GM03348 (cell line): ENCODE results near the gene RNPEP.
"Not testable (repeated sequence)": the region's sequence is repeated elsewhere in the genome, so short reads cannot be mapped to it uniquely, and the experiment has no call there.

Experiments used
- DNase-seq: peaks from one replicate; pipeline ENCODE4 v3.0.0; 2012; ENCODE audit warnings: low spot score

Gene RNPEP

DNA sequence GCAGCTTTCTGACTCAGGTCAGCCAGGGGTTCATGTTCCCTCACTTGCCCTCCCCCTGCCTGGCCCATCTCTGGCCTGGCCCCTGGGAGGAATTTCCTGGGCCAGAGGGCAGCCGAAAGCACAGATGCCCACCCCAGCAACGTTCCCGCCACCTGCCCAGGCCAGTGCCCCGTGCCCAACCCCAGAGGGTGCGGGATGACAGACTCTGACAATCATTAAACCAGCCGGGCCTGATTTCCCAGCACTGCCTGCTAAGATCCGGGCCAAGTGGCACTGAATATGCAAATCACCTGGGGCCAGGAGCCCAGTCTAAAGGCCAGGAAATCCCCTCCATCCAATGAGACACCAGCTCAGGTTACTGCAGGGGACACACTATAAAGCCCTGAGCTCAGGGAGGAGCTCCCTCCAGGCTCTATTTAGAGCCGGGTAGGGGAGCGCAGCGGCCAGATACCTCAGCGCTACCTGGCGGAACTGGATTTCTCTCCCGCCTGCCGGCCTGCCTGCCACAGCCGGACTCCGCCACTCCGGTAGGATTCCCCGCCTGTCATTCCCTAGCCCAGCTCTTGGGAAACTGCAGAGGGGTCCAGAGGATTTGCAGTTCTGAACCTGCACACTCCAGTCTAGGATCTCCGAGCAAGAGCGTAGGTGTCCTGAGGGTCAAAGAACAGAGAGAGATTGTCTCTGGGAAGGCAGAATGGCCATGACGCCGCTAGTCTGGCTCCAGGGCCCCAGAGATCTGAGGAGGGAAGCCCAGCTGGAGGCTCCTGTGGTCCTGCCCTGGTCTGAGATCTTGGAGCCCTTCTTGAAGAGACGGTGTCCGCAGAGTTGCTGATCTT, 27.9 kb downstream of the RNPEP start, which contains the start of gene ELF3:
Gene ELF3 (plus strand): TSS at position 408 of the 836 bp plus-strand sequence. CDS start 550 bp downstream, outside the sequence.
- DNase-seq = no peak

DNA sequence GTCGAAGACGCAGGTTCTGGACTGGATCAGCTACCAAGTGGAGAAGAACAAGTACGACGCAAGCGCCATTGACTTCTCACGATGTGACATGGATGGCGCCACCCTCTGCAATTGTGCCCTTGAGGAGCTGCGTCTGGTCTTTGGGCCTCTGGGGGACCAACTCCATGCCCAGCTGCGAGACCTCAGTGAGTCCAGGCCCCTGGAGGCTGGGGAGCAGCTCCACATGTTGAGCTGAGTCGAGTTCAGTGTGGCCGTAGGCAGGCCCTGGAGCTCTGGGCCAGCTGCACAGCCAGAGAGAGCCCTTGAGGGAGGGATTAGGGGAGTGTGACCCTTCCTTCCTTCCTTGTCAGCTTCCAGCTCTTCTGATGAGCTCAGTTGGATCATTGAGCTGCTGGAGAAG, 29.5 kb downstream of the RNPEP start:
- no peak for DNase-seq

DNA sequence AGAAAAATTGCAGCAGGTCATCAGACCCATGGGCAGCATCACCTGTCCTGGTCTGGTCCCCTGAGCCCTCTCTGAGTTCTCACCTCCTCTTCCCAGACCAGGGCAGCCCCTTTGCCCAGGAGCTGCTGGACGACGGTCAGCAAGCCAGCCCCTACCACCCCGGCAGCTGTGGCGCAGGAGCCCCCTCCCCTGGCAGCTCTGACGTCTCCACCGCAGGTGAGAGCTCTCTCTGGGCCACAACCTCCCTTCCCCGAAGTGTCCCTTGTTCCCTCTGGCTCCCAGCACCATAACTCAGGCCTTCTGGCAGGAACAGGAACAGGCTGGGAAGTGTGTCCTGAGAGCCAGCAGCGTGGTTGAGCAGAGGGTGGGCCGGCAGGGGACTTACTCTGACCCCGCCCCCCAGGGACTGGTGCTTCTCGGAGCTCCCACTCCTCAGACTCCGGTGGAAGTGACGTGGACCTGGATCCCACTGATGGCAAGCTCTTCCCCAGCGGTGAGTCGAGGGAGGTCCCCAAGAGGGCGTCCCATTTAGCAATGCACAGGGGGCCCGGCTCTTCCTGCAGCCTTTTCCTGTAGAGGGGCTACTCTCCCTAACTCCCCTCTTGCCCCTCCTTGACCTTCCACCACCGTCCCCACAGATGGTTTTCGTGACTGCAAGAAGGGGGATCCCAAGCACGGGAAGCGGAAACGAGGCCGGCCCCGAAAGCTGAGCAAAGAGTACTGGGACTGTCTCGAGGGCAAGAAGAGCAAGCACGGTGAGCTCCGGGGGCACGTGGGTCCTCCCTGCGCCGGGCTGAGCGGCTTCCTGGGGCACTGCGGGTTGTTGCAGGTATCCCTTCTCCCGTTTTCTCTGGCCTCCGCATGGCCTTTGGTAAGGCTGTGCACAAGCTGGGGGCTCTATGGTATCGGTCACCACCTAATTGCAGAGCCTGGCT, 30.4 kb downstream of the RNPEP start:
- DNase-seq = no peak

DNA sequence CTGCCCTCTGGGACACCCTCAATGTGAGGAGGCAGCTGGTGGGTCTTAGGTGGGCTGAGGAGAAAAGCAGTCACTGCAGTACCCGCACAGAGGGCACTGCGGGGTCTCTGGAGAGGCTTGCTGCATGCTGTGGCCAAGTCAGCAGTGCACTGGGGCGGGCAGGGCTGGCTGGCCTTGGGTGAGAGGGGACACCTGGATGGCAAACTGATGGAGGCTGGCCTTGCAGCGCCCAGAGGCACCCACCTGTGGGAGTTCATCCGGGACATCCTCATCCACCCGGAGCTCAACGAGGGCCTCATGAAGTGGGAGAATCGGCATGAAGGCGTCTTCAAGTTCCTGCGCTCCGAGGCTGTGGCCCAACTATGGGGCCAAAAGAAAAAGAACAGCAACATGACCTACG, 31.2 kb downstream of the RNPEP start:
- no peak for DNase-seq

DNA sequence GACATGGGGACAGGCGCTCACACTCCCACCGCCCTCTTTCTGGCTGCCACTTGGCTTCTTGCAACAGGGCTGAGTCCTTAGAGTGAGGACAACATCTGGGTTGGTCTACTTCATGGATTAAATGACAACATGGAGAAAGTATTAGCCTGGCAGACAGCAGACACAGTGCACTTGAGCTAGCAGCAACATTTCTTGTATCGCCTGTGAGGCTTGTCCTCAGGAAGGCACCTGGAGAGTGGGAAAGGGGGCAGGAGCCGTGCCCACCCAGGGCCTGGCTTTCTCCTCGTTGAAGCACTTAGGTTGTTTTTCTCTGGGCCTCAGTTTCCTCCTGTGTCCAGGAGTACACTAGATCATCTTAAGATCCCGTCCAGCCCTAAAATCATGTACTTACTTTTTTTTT, 31.6 kb downstream of the RNPEP start:
- DNase-seq = no peak

DNA sequence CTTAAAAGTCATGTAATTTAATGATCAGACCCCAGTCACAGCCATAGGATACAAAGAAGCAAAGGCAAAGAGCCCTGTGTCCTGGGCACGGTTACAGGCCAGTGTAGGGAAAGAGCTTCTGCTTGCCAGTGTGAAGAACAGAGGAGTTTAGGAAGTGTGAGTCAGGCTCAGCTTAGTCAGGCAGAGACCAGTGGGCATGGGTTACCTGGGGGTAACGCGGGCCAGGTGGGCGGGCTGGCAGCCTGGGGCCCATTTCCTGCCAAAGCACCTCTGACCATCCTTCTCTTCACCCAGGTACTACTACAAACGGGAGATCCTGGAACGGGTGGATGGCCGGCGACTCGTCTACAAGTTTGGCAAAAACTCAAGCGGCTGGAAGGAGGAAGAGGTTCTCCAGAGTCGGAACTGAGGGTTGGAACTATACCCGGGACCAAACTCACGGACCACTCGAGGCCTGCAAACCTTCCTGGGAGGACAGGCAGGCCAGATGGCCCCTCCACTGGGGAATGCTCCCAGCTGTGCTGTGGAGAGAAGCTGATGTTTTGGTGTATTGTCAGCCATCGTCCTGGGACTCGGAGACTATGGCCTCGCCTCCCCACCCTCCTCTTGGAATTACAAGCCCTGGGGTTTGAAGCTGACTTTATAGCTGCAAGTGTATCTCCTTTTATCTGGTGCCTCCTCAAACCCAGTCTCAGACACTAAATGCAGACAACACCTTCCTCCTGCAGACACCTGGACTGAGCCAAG, 32.6 kb downstream of the RNPEP start:
- no peak for DNase-seq

DNA sequence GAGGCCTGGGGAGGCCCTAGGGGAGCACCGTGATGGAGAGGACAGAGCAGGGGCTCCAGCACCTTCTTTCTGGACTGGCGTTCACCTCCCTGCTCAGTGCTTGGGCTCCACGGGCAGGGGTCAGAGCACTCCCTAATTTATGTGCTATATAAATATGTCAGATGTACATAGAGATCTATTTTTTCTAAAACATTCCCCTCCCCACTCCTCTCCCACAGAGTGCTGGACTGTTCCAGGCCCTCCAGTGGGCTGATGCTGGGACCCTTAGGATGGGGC, 33.2 kb downstream of the RNPEP start:
- DNase-seq = no peak

DNA sequence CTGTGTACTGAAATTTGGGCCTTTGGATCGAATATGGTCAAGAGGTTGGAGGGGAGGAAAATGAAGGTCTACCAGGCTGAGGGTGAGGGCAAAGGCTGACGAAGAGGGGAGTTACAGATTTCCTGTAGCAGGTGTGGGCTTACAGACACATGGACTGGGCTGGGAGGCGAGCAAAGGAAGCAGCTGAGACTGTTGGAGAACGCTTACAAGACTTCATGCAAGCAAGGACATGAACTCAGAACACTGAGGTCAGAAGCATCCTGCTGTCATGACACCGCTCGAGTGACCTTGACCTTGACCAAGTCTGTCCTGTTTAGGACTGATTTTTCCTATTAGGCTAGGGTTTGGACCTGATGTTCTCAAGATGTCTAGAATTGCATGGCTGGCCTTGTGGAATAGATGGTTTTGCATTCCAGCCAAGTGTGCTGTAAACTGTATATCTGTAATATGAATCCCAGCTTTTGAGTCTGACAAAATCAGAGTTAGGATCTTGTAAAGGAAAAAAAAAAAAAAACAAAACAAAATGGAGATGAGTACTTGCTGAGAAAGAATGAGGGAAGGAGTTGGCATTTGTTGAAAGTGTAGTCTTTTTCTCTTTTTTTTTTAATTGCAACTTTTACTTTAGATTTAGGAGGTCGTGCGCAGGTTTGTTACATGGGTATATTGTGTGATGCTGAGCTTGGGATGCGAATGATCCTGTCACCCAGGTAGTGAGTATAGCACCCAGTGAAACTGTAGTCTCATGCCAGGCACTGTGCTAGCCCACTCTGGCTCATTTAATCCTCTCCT, 33.8 kb downstream of the RNPEP start:
- no peak for DNase-seq

DNA sequence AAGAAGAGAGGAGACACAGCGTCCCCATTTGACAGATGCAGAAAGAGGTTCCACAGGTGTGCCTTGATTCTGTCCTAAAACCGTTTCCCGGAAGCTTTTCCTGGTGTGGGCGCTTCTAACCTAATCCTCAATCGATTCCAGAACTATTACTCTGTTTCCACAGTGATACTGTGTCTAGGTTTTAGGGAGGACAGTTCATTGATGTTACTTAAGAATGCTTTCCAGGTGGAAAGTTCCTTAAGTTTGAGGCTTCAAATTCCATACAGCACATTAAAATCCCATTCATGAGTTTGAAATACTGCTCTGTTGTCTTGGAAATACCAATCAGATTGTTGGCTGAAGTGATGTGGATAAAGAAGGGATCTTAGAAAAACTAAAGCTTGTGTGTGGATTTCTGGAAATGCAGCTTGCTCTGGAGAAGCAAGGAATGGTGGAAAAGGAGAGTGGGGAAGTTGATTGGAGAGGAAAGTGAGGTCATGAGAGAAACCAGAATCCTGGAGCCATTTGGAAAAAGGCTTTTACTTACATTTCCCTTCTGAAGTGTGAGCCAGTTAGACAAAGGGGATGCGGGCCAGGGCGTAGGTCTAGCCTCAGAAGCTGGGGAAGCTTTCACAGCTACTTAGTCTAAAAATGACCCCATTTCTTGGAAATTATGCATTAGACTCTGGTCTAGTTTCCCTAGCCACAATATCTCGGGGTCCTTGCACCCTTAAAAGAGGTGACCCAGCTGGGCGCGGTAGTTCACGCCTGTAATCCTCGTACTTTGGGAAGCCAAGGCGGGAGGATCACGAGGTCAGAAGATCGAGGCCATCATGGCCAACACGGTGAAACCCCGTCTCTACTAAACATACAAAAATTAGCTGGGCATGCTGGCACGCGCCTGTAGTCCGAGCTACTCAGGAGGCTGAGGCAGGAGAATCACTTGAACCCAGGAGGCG, 34.6 kb downstream of the RNPEP start:
- no peak for DNase-seq

DNA sequence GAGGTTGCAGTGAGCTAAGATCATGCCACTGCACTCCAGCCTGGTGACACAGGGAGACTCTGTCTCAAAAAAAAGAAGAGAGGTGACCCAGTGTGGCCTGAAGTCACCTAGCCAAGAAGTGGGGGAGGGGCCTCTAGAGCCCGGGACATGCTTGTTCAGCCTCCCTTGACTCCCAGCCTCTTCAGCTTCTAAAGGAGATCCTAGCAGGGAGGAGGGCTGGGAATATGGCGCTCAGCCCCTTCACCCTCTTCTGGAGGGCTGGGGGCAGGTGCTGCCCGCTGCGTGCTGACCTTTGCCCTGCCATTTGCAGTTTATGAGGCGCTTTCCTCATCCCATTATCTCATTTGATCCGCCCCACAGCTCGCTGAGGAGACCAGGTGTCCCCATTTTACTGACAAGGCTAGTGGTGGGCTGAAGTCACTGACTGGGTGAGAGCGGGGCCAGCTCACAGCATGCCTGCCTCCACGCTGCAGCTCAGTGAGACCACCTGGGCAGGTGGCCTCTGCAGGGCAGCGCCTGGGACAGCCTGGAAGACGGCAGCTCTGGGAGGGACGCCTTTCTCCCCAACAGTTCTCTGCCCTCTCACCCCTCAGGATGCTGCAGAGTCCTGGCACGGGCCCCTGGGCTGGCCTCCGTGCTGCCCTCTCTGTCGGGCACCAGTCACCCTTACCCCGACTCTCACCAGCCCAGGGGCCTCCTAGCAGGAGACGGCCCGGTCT, 35.5 kb downstream of the RNPEP start:
- DNase-seq = no peak

DNA sequence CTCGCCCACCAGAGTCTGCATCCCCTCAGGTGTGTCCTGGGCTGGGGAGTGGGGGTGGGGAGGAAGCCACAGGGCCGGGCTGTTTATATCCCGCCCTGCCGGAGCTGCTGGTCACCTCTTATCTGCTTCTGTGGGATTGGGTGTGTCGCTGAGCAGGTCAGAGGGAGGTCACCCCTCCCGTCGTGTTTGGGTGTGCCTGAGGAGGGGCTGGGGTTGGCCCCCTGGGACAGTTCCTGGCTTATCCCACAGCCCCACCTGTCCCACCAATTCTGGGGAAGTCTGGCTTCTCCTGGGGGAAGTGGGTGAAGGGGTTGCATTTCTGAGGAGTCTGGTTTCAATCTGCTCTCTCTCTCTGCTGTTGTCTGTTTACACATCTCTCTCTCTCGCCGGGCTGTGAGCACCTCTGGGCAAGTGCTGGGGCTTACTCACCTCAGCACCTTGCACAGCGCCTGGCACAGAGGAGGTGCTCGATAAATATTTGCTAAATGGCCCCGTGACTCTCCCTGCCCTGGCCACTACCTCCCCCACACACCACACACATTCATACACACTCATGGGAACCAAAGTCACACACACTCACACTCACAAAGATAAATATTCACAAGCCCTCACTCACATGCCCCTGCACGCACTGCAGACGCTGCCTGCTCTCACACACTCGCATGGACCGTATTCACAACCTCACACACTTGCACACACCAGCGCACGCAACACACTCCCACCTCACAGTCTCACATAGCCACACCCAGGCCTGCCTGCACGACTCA, 36.2 kb downstream of the RNPEP start:
- no peak for DNase-seq

DNA sequence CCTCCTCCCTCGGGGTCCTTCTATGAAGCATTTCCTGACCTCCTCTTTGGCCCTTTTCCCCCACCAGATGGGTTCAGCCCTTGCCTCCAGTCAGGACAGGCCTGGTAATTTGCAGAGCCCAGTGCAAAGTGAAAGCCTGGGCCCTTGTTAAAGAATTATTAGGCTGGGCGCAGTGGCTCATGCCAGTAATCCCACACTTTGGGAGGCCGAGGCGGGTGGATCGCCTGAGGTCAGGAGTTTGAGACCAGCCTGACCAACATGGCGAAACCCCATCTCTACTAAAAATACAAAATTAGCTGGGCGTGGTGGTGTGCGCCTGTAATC, 36.7 kb downstream of the RNPEP start:
- not testable (repeated sequence) for DNase-seq

DNA sequence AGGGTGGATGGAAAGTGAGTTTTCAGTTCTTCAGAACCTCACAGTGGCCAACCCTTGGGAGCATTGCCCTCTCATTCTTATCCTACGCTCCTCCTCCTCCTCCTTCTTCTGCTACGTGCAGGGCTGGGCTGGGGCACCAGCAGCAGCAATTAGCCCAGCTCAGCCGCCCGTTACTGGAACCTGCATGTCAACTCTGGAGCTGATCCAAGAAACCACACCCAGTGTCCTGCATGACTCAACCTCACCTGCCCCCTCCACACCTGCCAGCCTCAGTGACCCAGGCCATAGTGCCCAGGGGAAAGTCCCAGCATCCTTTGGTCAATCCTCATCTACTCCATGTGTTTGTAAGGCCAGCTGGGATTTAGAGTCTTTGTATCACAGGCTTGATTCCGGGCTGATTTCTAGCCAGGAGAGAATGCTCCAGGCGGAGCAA, 40.6 kb downstream of the RNPEP start:
- DNase-seq = no peak

DNA sequence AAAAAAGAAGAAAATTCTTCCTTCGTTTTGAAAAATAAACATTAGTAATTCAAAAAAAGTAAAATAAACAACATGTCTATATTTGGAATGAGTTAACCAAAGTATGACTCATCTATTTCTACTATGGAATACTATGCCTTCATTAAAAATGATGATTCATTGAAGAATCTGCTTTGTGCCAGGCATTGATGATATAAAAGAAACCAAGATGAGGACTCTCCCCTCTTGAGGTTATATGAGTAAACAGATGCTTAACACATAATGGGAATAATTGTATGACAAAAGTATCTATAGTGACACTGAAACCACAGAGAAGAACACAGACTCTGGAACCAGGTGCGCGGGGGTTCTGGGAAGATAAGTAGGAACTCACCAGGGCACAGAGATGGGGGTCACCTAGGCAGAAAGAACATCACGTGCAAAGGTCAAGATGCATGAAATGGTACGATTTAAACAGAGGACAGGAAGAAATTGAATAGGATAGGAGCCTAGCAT, 46.8 kb downstream of the RNPEP start:
- DNase-seq = peak; percentile 79

DNA sequence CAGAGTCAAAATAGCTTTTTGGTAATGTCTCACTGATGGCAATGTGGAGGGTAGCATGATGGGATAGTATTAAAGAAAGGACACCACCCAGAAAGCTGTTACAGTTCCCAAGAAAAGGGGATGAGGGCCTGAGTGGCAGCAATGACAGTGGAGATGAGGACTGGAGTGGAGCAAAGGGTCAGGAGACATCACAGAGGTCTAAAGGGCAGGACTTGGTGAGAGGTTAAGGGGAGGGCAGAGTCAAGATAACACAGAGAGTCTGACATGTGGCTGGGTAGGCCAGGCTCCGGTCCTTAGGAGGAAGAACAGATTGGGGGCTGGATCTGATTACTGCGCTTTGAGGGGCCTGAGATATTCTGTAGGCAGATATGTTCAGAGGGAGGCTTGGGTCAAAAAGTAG, 47.3 kb downstream of the RNPEP start:
- DNase-seq = no peak

DNA sequence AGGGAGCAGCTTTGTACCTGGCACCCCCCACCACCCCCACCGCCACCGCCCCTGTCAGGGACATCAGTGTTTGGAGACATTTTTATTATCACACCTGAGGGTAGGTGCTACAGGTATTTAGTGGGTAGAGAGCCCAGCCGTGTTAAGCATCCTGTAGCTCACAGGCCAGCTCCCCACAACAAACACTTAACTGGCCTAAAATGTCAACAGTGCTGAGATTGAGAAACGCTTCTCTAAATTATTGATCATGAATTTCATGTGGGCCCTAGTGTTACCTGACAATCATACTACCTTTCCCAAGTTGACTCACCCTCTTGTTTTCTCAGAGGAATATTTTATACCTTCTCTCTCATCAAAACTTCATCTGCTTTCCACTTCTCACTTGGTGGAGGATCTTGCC, 49.3 kb downstream of the RNPEP start:
- DNase-seq = no peak

DNA sequence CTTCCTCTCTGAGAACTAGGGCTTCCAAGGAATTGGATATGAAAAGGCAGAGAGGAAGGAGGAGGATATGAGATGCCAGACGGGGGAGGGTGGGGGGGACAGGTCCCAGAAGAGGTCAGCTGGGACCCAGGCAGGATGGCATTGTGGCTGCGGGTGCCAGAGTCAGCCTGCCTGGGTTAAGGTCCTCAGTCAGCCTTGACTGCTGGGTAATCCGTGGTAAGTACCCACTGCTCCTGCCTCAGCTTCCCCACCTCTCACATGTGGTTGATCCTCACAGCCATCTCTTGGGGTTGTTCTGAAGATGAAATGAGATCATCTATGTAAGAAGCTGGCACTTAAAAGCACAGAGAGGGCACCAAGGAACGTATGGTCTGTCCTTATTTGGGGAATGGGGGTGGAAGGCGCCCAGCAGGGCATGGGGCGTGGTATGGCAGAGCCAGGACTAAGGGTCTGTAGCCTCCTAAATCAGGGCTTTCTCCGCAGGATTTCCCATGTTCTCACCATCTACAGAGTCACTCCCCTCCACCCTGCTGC, 51.8 kb downstream of the RNPEP start:
- no peak for DNase-seq

DNA sequence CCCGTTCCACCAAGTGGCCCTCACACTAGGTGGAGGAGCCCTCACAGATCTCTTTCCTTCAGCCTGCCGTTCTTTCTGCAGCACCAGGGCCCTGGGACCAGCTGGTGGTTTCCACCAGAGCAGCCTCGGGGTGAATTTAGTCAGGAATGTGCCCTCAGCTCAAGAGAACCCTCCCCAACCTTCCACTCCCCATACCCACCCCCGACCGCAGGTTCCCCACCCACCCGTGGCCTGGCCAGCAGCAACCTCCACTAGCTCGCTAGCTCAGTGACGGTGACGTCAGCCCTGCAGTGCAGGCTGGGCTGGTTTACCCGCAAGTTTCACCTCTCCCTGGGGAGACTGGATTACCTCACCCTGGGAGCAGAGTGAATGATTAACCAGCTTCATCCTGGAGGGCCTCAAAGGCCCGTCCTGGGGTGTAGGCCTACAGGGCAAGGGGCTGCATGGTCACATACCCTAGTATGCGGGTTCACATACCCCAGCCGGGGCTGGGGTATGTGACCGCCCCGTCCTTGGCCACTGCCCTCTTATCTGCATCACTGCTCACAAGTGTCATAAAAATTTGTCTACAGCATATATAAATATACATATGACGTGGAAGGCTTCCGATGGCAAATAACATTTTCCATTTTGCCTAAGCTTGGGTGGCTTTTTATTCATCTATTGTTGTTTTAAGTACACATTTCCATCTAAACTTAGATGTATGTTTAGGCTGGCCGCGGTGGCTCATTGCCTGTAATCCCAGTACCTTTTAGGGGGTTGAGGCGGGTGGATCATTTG, 52.4 kb downstream of the RNPEP start:
- peak; percentile 94 for DNase-seq
